K562 (cell line): Measurements from ENCODE around the gene BIRC5. TPM values are rescaled to one million over a fixed set of nuclear protein-coding genes. Genes with fewer than 3 reads are reported as not detected.

Experiments used
- CXXC5 ChIP-seq: fragments of 250-450 bp; sonication (Bioruptor Pico); IDR thresholded peaks from 2 replicates; pipeline ENCODE4 v1.8.0; 2022; ENCODE audit warnings: inconsistent platforms, mild to moderate bottlenecking, moderate library complexity
- E4F1 ChIP-seq: fragments of 250-450 bp; sonication (Bioruptor Pico); IDR thresholded peaks from 2 replicates; pipeline ENCODE4 v1.5.0; 2021; ENCODE audit warnings: mild to moderate bottlenecking, borderline replicate concordance
- GTF2A2 ChIP-seq: IDR thresholded peaks from 2 replicates; pipeline ENCODE4 v1.6.1; 2016; ENCODE audit warnings: mild to moderate bottlenecking, missing genetic modification characterization, missing compliant biosample characterization
- PBX2 ChIP-seq, 2 experiments: IDR thresholded peaks in 1 of 2; conservative IDR thresholded peaks in 1 of 2; 2 replicates each; pipeline ENCODE4 v1.6.1; 2016; ENCODE audit warnings: low read depth in 2 of 2, mild to moderate bottlenecking in 1 of 2, missing compliant biosample characterization in 1 of 2, missing genetic modification characterization in 1 of 2, moderate library complexity in 1 of 2
- RAD21 ChIP-seq, 2 experiments: fragments of 250-450 bp in 1 of 2; fragments of 450-650 bp in 1 of 2; sonication (Bioruptor Pico) in 1 of 2; formaldehyde crosslinking in 1 of 2; IDR thresholded peaks in 1 of 2; conservative IDR thresholded peaks in 1 of 2; 2 replicates each; pipeline versions ENCODE4 v1.4.0 to v1.8.0; 2020 to 2022; ENCODE audit warnings: mild to moderate bottlenecking in 2 of 2, moderate library complexity in 1 of 2
- REST ChIP-seq, 2 experiments: fragments of 450-650 bp; formaldehyde crosslinking in 1 of 2; IDR thresholded peaks; 2 replicates each; pipeline versions ENCODE4 v1.4.0 to v1.6.1; 2014 to 2020; ENCODE audit warnings: mild to moderate bottlenecking in 2 of 2, borderline replicate concordance in 1 of 2, low read depth in 1 of 2
- SAP30 ChIP-seq: fragments of 200-600 bp; sonication (generic); IDR thresholded peaks from 2 replicates; pipeline ENCODE4 v1.6.1; 2012; ENCODE audit warnings: borderline replicate concordance, low read depth, mild to moderate bottlenecking, moderate library complexity, low read length, control low read depth, inconsistent platforms; ENCODE audit not compliant: insufficient read depth, poor library complexity, severe bottlenecking
- TBP ChIP-seq: optimal IDR thresholded peaks from 2 replicates; pipeline ENCODE3; 2011; ENCODE audit warnings: low read depth, low read length, improper control_type of control experiment
- THAP7 ChIP-seq: fragments of 250-450 bp; sonication (Bioruptor Pico); IDR thresholded peaks from 2 replicates; pipeline ENCODE4 v1.5.0; 2021
- ZNF586 ChIP-seq: fragments of 450-650 bp; formaldehyde crosslinking; conservative IDR thresholded peaks from 2 replicates; pipeline ENCODE4 v1.4.0; 2020; ENCODE audit warnings: mild to moderate bottlenecking, moderate library complexity
- ZNF785 ChIP-seq: fragments of 250-450 bp; sonication (Bioruptor Pico); IDR thresholded peaks from 2 replicates; pipeline ENCODE4 v1.4.0; 2020; ENCODE audit warnings: mild to moderate bottlenecking
- ZNF830 ChIP-seq: fragments of 250-450 bp; sonication (Bioruptor Pico); IDR thresholded peaks from 2 replicates; pipeline ENCODE4 v1.5.0; 2021; ENCODE audit warnings: mild to moderate bottlenecking
- polyA plus RNA-seq, 8 experiments: library from polyadenylated mRNA; depleted of rRNA in 4 of 8; stranded (reverse) in 5 of 8; unstranded in 3 of 8; fragments of >200 nt; fragmentation: Nextera tagmentation in 2 of 8; fragmentation: Illumina TruSeq in 1 of 8; extraction: Ambion mirVana in 2 of 8; extraction: Trizol in 1 of 8; gene quantifications; 2 replicates each; pipeline versions ENCODE4 v1.2.1 to v1.2.3, GENCODE V29; 2011 to 2014; ENCODE audit warnings: inconsistent platforms in 1 of 8, missing spikeins in 1 of 8
- total RNA-seq, 7 experiments: library from RNA; depleted of rRNA in 6 of 7; stranded (reverse); fragments of >200 nt in 6 of 7; fragmentation: Illumina TruSeq in 2 of 7; extraction: Trizol in 2 of 7; gene quantifications; 2 replicates each; pipeline versions ENCODE4 v1.2.1 to v1.2.3, GENCODE V29; 2011 to 2021; ENCODE audit warnings: low replicate concordance in 1 of 7

Gene BIRC5
- total and polyA plus RNA-seq, 9 of the 15 experiments (the other 6 are each of a cell fraction or from before 2014, with no cell fraction given), result 64.4 to 140 (median 101) TPM

- TF ChIP-seq REST (IDR thresholded peaks at IDR 0.05; ENCODE audit: borderline replicate concordance) (no peak), REST (CRISPR knock-in tag; IDR thresholded peaks at IDR 0.05; ENCODE audit: low read depth) (no peak), PBX2 (CRISPR knock-in tag; IDR thresholded peaks at IDR 0.05; ENCODE audit: low read depth) (no peak), PBX2 (tag; conservative IDR thresholded peaks at IDR 0.05; ENCODE audit: low read depth) (no peak), CXXC5 (CRISPR knock-in tag) (peak; percentile 39; the same call in 1 of the 2 replicates), ZNF830 (0 out of 2 replicates have a peak, but pooled peaks have one; percentile 68), SAP30 (no peak), RAD21 (CRISPR knock-in tag; conservative IDR thresholded peaks at IDR 0.05 in 1 of 2, IDR thresholded peaks at IDR 0.05 in 1 of 2) (no peak), ZNF586 (CRISPR knock-in tag) (no peak), THAP7 (CRISPR knock-in tag) (no peak), ZNF785 (no peak), TBP (no peak), GTF2A2 (no peak), E4F1 (CRISPR knock-in tag) (peak; percentile 68; the same call in 1 of the 2 replicates)
Measured at GRCh38 chr17:78257810-78258322, 43.8 kb downstream of the BIRC5 start (continued).
